HepG2 (cell line): ENCODE measurements around the gene RRAS.

Experiments used
- ARID3A ChIP-seq: IDR thresholded peaks from 2 replicates; pipeline ENCODE4 v1.6.1; 2012; ENCODE audit warnings: low read depth, low read length, improper control_type of control experiment
- MIER3 ChIP-seq: IDR thresholded peaks from 2 replicates; pipeline ENCODE4 v1.6.1; 2016; ENCODE audit warnings: missing compliant biosample characterization, borderline replicate concordance
- POLR2A ChIP-seq, 2 experiments: IDR thresholded peaks; 2 replicates each; pipeline ENCODE4 v1.6.1; 2011; ENCODE audit warnings: low read depth in 2 of 2, low read length in 2 of 2, mild to moderate bottlenecking in 1 of 2, moderate library complexity in 1 of 2; ENCODE audit not compliant: insufficient read depth in 1 of 2
- RBM22 ChIP-seq: fragments of 200-400 bp; formaldehyde crosslinking; optimal IDR thresholded peaks from 2 replicates; pipeline ENCODE3; 2017; ENCODE audit warnings: mild to moderate bottlenecking, low read length, moderate library complexity
- RELA ChIP-seq: sonication (generic); formaldehyde crosslinking; IDR thresholded peaks from 2 replicates; pipeline ENCODE4 v1.4.0; 2020; ENCODE audit warnings: missing genetic modification reagents
- TEAD2 ChIP-seq: sonication (generic); formaldehyde crosslinking; IDR thresholded peaks from 2 replicates; pipeline ENCODE4 v1.9.0; 2021; ENCODE audit warnings: missing genetic modification reagents
- ZEB1 ChIP-seq: IDR thresholded peaks from 2 replicates; pipeline ENCODE4 v1.6.1; 2012; ENCODE audit warnings: mild to moderate bottlenecking, low read depth, inconsistent platforms; ENCODE audit not compliant: insufficient replicate concordance
- ZNF253 ChIP-seq: sonication (generic); formaldehyde crosslinking; IDR thresholded peaks from 2 replicates; pipeline ENCODE4 v1.8.0; 2022; ENCODE audit warnings: mild to moderate bottlenecking, missing genetic modification reagents, borderline replicate concordance
- ZNF263 ChIP-seq: sonication (generic); formaldehyde crosslinking; IDR thresholded peaks from 2 replicates; pipeline ENCODE4 v1.4.0; 2020; ENCODE audit warnings: missing genetic modification reagents

- TF ChIP-seq MIER3 (CRISPR knock-in tag) (no peak), TEAD2 (no peak), ZEB1 (no peak), ZNF253 (no peak), RBM22 (no peak), POLR2A (IDR thresholded peaks at IDR 0.05; ENCODE audit: insufficient read depth in 1 of 2, low read depth in 2 of 2, low read length in 2 of 2) (no peak), ARID3A (no peak), ZNF263 (CRISPR knock-in tag) (no peak), RELA (no peak)
Observed at GRCh38 chr19:49589502-49589905, 50.4 kb downstream of the RRAS start.
